HepG2 (cell line): ENCODE results near the gene HRH3. TPM values are rescaled to one million over a fixed set of nuclear protein-coding genes. Genes with fewer than 3 reads are reported as not detected.

ENCODE experiments used
- CHD2 ChIP-seq: IDR thresholded peaks from 2 replicates; pipeline ENCODE4 v1.6.1; 2011; ENCODE audit warnings: low read depth, low read length, improper control_type of control experiment
- IKZF5 ChIP-seq: IDR thresholded peaks from 2 replicates; pipeline ENCODE4 v1.6.1; 2018; ENCODE audit warnings: missing genetic modification reagents, mild to moderate bottlenecking, missing compliant biosample characterization
- KDM6A ChIP-seq: IDR thresholded peaks from 2 replicates; pipeline ENCODE4 v1.6.1; 2016; ENCODE audit warnings: low read depth
- LCORL ChIP-seq, 2 experiments: fragments of 450-650 bp in 1 of 2; sonication (generic) in 1 of 2; formaldehyde crosslinking in 1 of 2; IDR thresholded peaks; 2 replicates each; pipeline versions ENCODE4 v1.5.0 to v1.6.1; 2017 to 2020; ENCODE audit warnings: antibody characterized with exemption in 1 of 2, missing genetic modification reagents in 1 of 2
- NCOR1 ChIP-seq: fragments of 200-600 bp; sonication (generic); IDR thresholded peaks from 2 replicates; pipeline ENCODE4 v1.7.0; 2017; ENCODE audit warnings: antibody characterized with exemption, low read length, borderline replicate concordance
- PAX8 ChIP-seq: sonication (generic); formaldehyde crosslinking; IDR thresholded peaks from 2 replicates; pipeline ENCODE4 v1.8.0; 2022; ENCODE audit warnings: mild to moderate bottlenecking, missing genetic modification reagents, borderline replicate concordance
- PITX1 ChIP-seq: sonication (generic); formaldehyde crosslinking; IDR thresholded peaks from 2 replicates; pipeline ENCODE4 v1.5.1; 2020; ENCODE audit warnings: mild to moderate bottlenecking, missing genetic modification reagents
- POLR2AphosphoS2 ChIP-seq: IDR thresholded peaks from 2 replicates; pipeline ENCODE4 v1.6.1; 2011; ENCODE audit warnings: low read depth, low read length, improper control_type of control experiment
- POLR2G ChIP-seq: fragments of 200-400 bp; formaldehyde crosslinking; IDR thresholded peaks from 2 replicates; pipeline ENCODE4 v1.6.1; 2018; ENCODE audit warnings: mild to moderate bottlenecking, low read depth, low read length, moderate library complexity
- RBM39 ChIP-seq: fragments of 200-400 bp; formaldehyde crosslinking; IDR thresholded peaks from one replicate; pipeline ENCODE4 v1.6.1; 2018; ENCODE audit warnings: antibody characterized with exemption, mild to moderate bottlenecking, low read depth, low read length; ENCODE audit not compliant: poor library complexity, severe bottlenecking
- RFX5 ChIP-seq: IDR thresholded peaks from 2 replicates; pipeline ENCODE4 v1.6.1; 2011; ENCODE audit warnings: low read depth, low read length, improper control_type of control experiment
- TEF ChIP-seq: sonication (generic); formaldehyde crosslinking; IDR thresholded peaks from 2 replicates; pipeline ENCODE4 v1.5.0; 2020; ENCODE audit warnings: missing genetic modification reagents
- ZBTB25 ChIP-seq: IDR thresholded peaks from 2 replicates; pipeline ENCODE4 v1.6.1; 2018; ENCODE audit warnings: missing genetic modification reagents
- ZBTB33 ChIP-seq: sonication (generic); formaldehyde crosslinking; IDR thresholded peaks from 2 replicates; pipeline ENCODE4 v1.4.0; 2020; ENCODE audit warnings: missing genetic modification reagents
- ZNF251 ChIP-seq: sonication (generic); formaldehyde crosslinking; IDR thresholded peaks from 2 replicates; pipeline ENCODE4 v1.9.0; 2021; ENCODE audit warnings: mild to moderate bottlenecking, missing genetic modification reagents
- ZNF253 ChIP-seq: sonication (generic); formaldehyde crosslinking; IDR thresholded peaks from 2 replicates; pipeline ENCODE4 v1.8.0; 2022; ENCODE audit warnings: mild to moderate bottlenecking, missing genetic modification reagents, borderline replicate concordance
- ZNF263 ChIP-seq: sonication (generic); formaldehyde crosslinking; IDR thresholded peaks from 2 replicates; pipeline ENCODE4 v1.4.0; 2020; ENCODE audit warnings: missing genetic modification reagents
- ZNF317 ChIP-seq: sonication (generic); formaldehyde crosslinking; IDR thresholded peaks from 2 replicates; pipeline ENCODE4 v1.5.0; 2020; ENCODE audit warnings: mild to moderate bottlenecking, missing genetic modification reagents
- ZNF431 ChIP-seq: sonication (generic); formaldehyde crosslinking; IDR thresholded peaks from 2 replicates; pipeline ENCODE4 v1.9.0; 2022; ENCODE audit warnings: missing genetic modification reagents, low read depth, mild to moderate bottlenecking, borderline replicate concordance
- ZNF598 ChIP-seq: sonication (generic); formaldehyde crosslinking; IDR thresholded peaks from 2 replicates; pipeline ENCODE4 v1.5.1; 2020; ENCODE audit warnings: mild to moderate bottlenecking, missing genetic modification reagents, borderline replicate concordance
- ZNF615 ChIP-seq: sonication (generic); formaldehyde crosslinking; IDR thresholded peaks from 2 replicates; pipeline ENCODE4 v1.5.0; 2020; ENCODE audit warnings: mild to moderate bottlenecking, missing genetic modification reagents, borderline replicate concordance
- ZUFSP ChIP-seq: sonication (generic); formaldehyde crosslinking; IDR thresholded peaks from 2 replicates; pipeline ENCODE4 v1.9.0; 2021; ENCODE audit warnings: missing genetic modification reagents, mild to moderate bottlenecking, borderline replicate concordance
- polyA plus RNA-seq, 8 experiments: library from polyadenylated mRNA; depleted of rRNA in 3 of 8; stranded (reverse) in 7 of 8; unstranded in 1 of 8; fragments of >200 nt; fragmentation: Illumina TruSeq in 4 of 8; extraction: Trizol in 4 of 8; gene quantifications; 2 replicates each; pipeline versions ENCODE4 v1.2.1 to v1.2.3, GENCODE V29; 2011 to 2016; ENCODE audit warnings: low read depth in 4 of 8, missing spikeins in 1 of 8, mixed read lengths in 1 of 8; ENCODE audit not compliant: insufficient read depth in 1 of 8
- total RNA-seq, 5 experiments: library from RNA; depleted of rRNA; stranded (reverse); fragments of >200 nt; fragmentation: Illumina TruSeq; extraction: Trizol; gene quantifications; 2 replicates each; pipeline ENCODE4 v1.2.3, GENCODE V29; 2016; ENCODE audit warnings: low read depth in 1 of 5

Gene HRH3
- total and polyA plus RNA-seq, 2 of the 13 experiments (the other 11 are each of a cell fraction or from before 2014, with no cell fraction given): 0.18 TPM; not detected in 1

- TF ChIP-seq ZBTB25 (peak; percentile 21; the same call in 1 of the 2 replicates), LCORL (IDR thresholded peaks at IDR 0.05) (no peak), LCORL (CRISPR knock-in tag; IDR thresholded peaks at IDR 0.05) (peak; percentile 88), TEF (CRISPR knock-in tag) (no peak), IKZF5 (CRISPR knock-in tag) (peak; percentile 61), RBM39 (peak; percentile 74), ZNF431 (0 out of 2 replicates have a peak, but pooled peaks have one; percentile 0), PITX1 (CRISPR knock-in tag) (peak; percentile 91), ZNF317 (CRISPR knock-in tag) (no peak), PAX8 (0 out of 2 replicates have a peak, but pooled peaks have one; percentile 53), ZNF253 (no peak), KDM6A (CRISPR knock-in tag) (no peak), ZNF251 (CRISPR knock-in tag) (peak; percentile 70; the same call in 1 of the 2 replicates), ZNF598 (CRISPR knock-in tag) (peak; percentile 71; the same call in 1 of the 2 replicates), POLR2G (no peak; the same call in 1 of the 2 replicates), NCOR1 (0 out of 2 replicates have a peak, but pooled peaks have one; percentile 45), ZNF263 (CRISPR knock-in tag) (no peak; the same call in 1 of the 2 replicates), POLR2AphosphoS2 (no peak), ZUFSP (no peak), ZNF615 (CRISPR knock-in tag) (no peak), ZBTB33 (CRISPR knock-in tag) (no peak), CHD2 (peak; percentile 66; the same call in 1 of the 2 replicates), RFX5 (peak; percentile 54; the same call in 1 of the 2 replicates)
These were observed 17.9 kb upstream of the HRH3 start, which contains the start of gene OSBPL2 (continued) for GRCh38 chr20:62237801-62238568.
